ENCODE data around the gene CFTR.

GRCh38 chr7:117445206-117445605, 34.6 kb upstream of the CFTR start:
- TF ChIP-seq CTCF (IDR thresholded peaks at IDR 0.05; ENCODE audit: insufficient read depth, low read length, poor library complexity, severe bottlenecking) = no peak
- TF ChIP-seq EZH2phosphoT487 (conservative IDR thresholded peaks at IDR 0.05; ENCODE audit: low read length) = no peak
